ENCODE measurements around the gene CYP51A1.

The CYP51A1 gene

GRCh38 chr7:92071032-92071431 lies 63.2 kb downstream of the CYP51A1 start:
- no peak for DNase-seq (ENCODE audit: low read depth)
- no peak overlapping the region for H3K4me3 ChIP-seq (ENCODE audit: low read length)
- TF ChIP-seq CTCF (conservative IDR thresholded peaks at IDR 0.05; ENCODE audit: low read length) = no peak

GRCh38 chr7:92064438-92065029 lies 69.7 kb downstream of the CYP51A1 start:
- TF ChIP-seq CTCF (conservative IDR thresholded peaks at IDR 0.05; ENCODE audit: low read length) = no peak
- DNase-seq (ENCODE audit: low read depth) = no peak
- no peak overlapping the region for H3K4me3 ChIP-seq (ENCODE audit: low read length)

Data from AG10803 (cell line).